Prostate gland (tissue), 2 donors: ENCODE results near the gene OST4. TPM values are rescaled to one million over a fixed set of nuclear protein-coding genes. Genes with fewer than 3 reads are reported as not detected.

Experiments used
- DNase-seq: peaks from one replicate; pipeline ENCODE4 v3.0.0-alpha.2; 2019; ENCODE audit warnings: low spot score
- H3K27ac ChIP-seq, 2 donors: fragments of 200-600 bp; sonication (generic); 2 replicates each; pipeline ENCODE4 v1.5.1; 2017 to 2019
- H3K27me3 ChIP-seq: fragments of 200-600 bp; sonication (generic); replicated peaks from 2 replicates; pipeline ENCODE4 v1.5.1; 2019; ENCODE audit not compliant: insufficient read depth
- H3K36me3 ChIP-seq, 2 donors: fragments of 200-600 bp; sonication (generic); 1 replicate in 1 of 2; 2 replicates in 1 of 2; pipeline versions ENCODE4 v1.5.1 to v1.8.1; 2017 to 2019
- H3K4me1 ChIP-seq: fragments of 200-600 bp; sonication (generic); replicated peaks from 2 replicates; pipeline ENCODE4 v1.5.1; 2019
- H3K4me3 ChIP-seq, 2 donors: fragments of 200-600 bp; sonication (generic); 2 replicates each; pipeline ENCODE4 v1.5.1; 2017 to 2019
- H3K9me3 ChIP-seq: fragments of 200-600 bp; sonication (generic); 2 replicates; pipeline ENCODE4 v1.5.1; 2017
- CTCF ChIP-seq, 4 experiments: fragments of 200-600 bp in 2 of 4; fragments of 450-650 bp in 2 of 4; sonication (generic) in 2 of 4; IDR thresholded peaks; 1 replicate in 3 of 4; 2 replicates in 1 of 4; pipeline ENCODE4 v1.5.1; 2016 to 2019; ENCODE audit warnings: antibody characterized with exemption in 4 of 4, mild to moderate bottlenecking in 2 of 4, moderate library complexity in 2 of 4
- POLR2A ChIP-seq: fragments of 450-650 bp; IDR thresholded peaks from one replicate; pipeline ENCODE4 v1.6.1; 2016; ENCODE audit warnings: antibody characterized with exemption, mild to moderate bottlenecking
- POLR2AphosphoS5 ChIP-seq: sonication (generic); formaldehyde crosslinking; IDR thresholded peaks from one replicate; pipeline ENCODE4 v1.6.1; 2017; ENCODE audit warnings: antibody characterized with exemption
- WGBS: methylation state at CpG from one replicate; pipeline ENCODE4 v1.1.5; 2018; 5-methylcytosine and 5-hydroxymethylcytosine counted together
- intact Hi-C: fragments of 100-400 bp; cut with DNase I; formaldehyde crosslinking; loops from one replicate; pipeline ENCODE4 v1.14.2; 2022
- total RNA-seq, 2 donors: library from RNA; depleted of rRNA; stranded (reverse); fragments of >200 nt; gene quantifications; one replicate each; pipeline ENCODE4 v1.1.0, GENCODE V29; 2016

The OST4 gene
- total RNA-seq, 2 donors from 2014 or later, result 246 to 317 TPM

- intact Hi-C loops, result loop anchor here (5.0 kb wide), 1 partner anchor 123 kb away; no protein-coding TSS in a partner anchor
- H3K4me1 ChIP-seq, result peaks cover 7% of the 10 kb centered on the region
- peak overlapping the region; percentile 71 to 80 for H3K27ac ChIP-seq
- no peaks in the 10 kb centered on the region for H3K36me3 ChIP-seq
- DNase-seq, result no peak
- 47% methylated on average over 10 of the region's 10 CpGs for WGBS
- H3K4me3 ChIP-seq, result peak overlapping the region in 1 of 2 donors; percentile 56
- no peaks in the 10 kb centered on the region for H3K9me3 ChIP-seq
- TF ChIP-seq POLR2A (no peak), CTCF (IDR thresholded peaks at IDR 0.05) (no peak)
- no peaks in the 10 kb centered on the region for H3K27me3 ChIP-seq
Observed at GRCh38 chr2:27085062-27085672, 13.7 kb upstream of the OST4 start.

GRCh38 chr2:27084297-27085061, 13.0 kb upstream of the OST4 start:
- H3K27me3 ChIP-seq, result no peaks in the 10 kb centered on the region
- no peak overlapping the region for H3K27ac ChIP-seq
- no peak for DNase-seq
- TF ChIP-seq CTCF (IDR thresholded peaks at IDR 0.05) (no peak), POLR2A (no peak), POLR2AphosphoS5 (no peak)
- H3K9me3 ChIP-seq, result no peaks in the 10 kb centered on the region
- 78% methylated on average over 6 of the region's 6 CpGs for WGBS
- H3K4me3 ChIP-seq, result no peak overlapping the region
- H3K36me3 ChIP-seq, result no peaks in the 10 kb centered on the region
- peaks cover 7% of the 10 kb centered on the region for H3K4me1 ChIP-seq
- intact Hi-C loops, result loop anchor here (5.0 kb wide), 2 partner anchors 52 to 122 kb away; partner anchors contain the start of gene TMEM214

DNA sequence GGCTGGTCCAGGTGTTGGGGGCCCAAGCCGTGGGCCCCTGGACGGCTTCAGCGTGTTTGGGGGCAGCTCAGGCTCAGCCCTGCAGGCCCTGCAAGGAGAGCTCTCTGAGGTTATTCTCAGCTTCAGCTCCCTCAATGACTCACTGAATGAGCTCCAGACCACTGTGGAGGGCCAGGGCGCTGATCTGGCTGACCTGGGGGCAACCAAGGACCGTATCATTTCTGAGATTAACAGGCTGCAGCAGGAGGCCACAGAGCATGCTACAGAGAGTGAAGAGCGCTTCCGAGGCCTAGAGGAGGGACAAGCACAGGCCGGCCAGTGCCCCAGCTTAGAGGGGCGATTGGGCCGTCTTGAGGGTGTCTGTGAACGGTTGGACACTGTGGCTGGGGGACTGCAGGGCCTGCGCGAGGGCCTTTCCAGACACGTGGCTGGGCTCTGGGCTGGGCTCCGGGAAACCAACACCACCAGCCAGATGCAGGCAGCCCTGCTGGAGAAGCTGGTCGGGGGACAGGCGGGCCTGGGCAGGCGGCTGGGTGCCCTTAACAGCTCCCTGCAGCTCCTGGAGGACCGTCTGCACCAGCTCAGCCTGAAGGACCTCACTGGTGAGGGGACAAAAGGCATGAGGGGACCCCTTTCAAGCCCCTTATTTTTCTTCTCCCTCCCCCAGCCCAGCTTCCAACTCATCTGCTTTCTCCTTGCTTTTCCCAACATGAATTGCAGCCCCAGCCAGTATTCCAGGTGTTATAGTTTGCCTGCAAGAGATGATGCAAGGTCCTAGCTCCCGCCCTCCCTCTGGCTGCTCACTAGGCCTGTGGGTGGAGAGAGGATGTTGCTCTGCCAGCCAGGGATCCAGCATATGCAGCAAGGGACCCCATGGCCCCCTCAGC, 12.2 kb upstream of the OST4 start:
- Histone ChIP-seq H3K27ac (no peak overlapping the region), H3K4me3 (no peak overlapping the region), H3K27me3 (no peaks in the 10 kb centered on the region), H3K9me3 (no peaks in the 10 kb centered on the region), H3K36me3 (no peaks in the 10 kb centered on the region), H3K4me1 (peaks cover 7% of the 10 kb centered on the region)
- intact Hi-C loops, result loop anchor here (5.0 kb wide), 1 partner anchor 51 kb away; the partner anchor contains the start of gene TMEM214
- WGBS, result 80% methylated on average over 20 of the region's 20 CpGs
- no peak for DNase-seq
- TF ChIP-seq CTCF (IDR thresholded peaks at IDR 0.05), result no peak
- TF ChIP-seq POLR2AphosphoS5, result no peak
- no peak for TF ChIP-seq POLR2A

GRCh38 chr2:27082773-27083409, 11.4 kb upstream of the OST4 start:
- intact Hi-C loops, result loop anchor here (5.0 kb wide), 1 partner anchor 51 kb away; the partner anchor contains the start of gene TMEM214
- Histone ChIP-seq H3K27ac (no peak overlapping the region), H3K4me3 (no peak overlapping the region), H3K9me3 (no peaks in the 10 kb centered on the region), H3K36me3 (no peaks in the 10 kb centered on the region), H3K4me1 (peaks cover 7% of the 10 kb centered on the region), H3K27me3 (no peaks in the 10 kb centered on the region)
- DNase-seq, result no peak
- WGBS, result 82% methylated on average over 22 of the region's 27 CpGs
- no peak for TF ChIP-seq POLR2A
- no peak for TF ChIP-seq CTCF (IDR thresholded peaks at IDR 0.05)
- TF ChIP-seq POLR2AphosphoS5, result no peak
